Stimulated activated naive B cell treated with anti-CD40 and anti-IgM and Interleukin-4, amounts not matched to agents 10 μg/mL and 1 μg/mL and 100 μg/mL, for 72 hours (primary cell): ENCODE measurements around the gene TTC21B.

ENCODE experiments used
- ATAC-seq, 2 donors: fragments of 150-1000 bp; cut with Tn5 transposase; replicated peaks; 2 replicates each; pipeline ENCODE4 v1.10.0; 2021; ENCODE audit warnings: moderate library complexity in 1 of 2
- DNase-seq: peaks from one replicate; pipeline ENCODE4 v3.0.0; 2021
- H3K27ac Mint-ChIP-seq: one replicate; pipeline ENCODE4 v1.8.0; 2022; ENCODE audit warnings: mild to moderate bottlenecking, mixed read lengths
- H3K27me3 Mint-ChIP-seq, 2 donors: one replicate each; pipeline ENCODE4 v1.8.0; 2022; ENCODE audit warnings: mixed read lengths in 2 of 2
- H3K36me3 Mint-ChIP-seq, 2 donors: one replicate each; pipeline ENCODE4 v1.8.0; 2022; ENCODE audit warnings: mixed read lengths in 2 of 2, mild to moderate bottlenecking in 1 of 2
- H3K4me1 Mint-ChIP-seq, 2 donors: one replicate each; pipeline ENCODE4 v1.8.0; 2022; ENCODE audit warnings: mixed read lengths in 2 of 2, mild to moderate bottlenecking in 1 of 2
- H3K4me3 Mint-ChIP-seq, 2 donors: one replicate each; pipeline ENCODE4 v1.8.0; 2022; ENCODE audit warnings: mild to moderate bottlenecking in 2 of 2, mixed read lengths in 2 of 2, moderate library complexity in 1 of 2
- H3K9me3 Mint-ChIP-seq, 2 donors: one replicate each; pipeline ENCODE4 v1.8.0; 2022; ENCODE audit warnings: mixed read lengths in 2 of 2, mild to moderate bottlenecking in 1 of 2

Gene TTC21B

GRCh38 chr2:165889158-165889557 lies 64.4 kb downstream of the TTC21B start:
- H3K4me1 Mint-ChIP-seq = peaks cover 5 to 11% of the 10 kb centered on the region in 2 donors
- H3K27me3 Mint-ChIP-seq = no peaks in the 10 kb centered on the region
- H3K9me3 Mint-ChIP-seq = no peaks in the 10 kb centered on the region
- no peak for DNase-seq
- peak overlapping the region in 1 of 2 donors; percentile 1 for H3K4me3 Mint-ChIP-seq
- peaks cover 28 to 37% of the 10 kb centered on the region in 2 donors for H3K36me3 Mint-ChIP-seq
- peak; percentile 34 to 68 for ATAC-seq
- no peak overlapping the region for H3K27ac Mint-ChIP-seq

- peak in 1 of 2 donors; percentile 42 for ATAC-seq
- H3K36me3 Mint-ChIP-seq = peaks cover 21 to 35% of the 10 kb centered on the region in 2 donors
- H3K27ac Mint-ChIP-seq = no peak overlapping the region
- H3K4me1 Mint-ChIP-seq = peaks cover 5 to 11% of the 10 kb centered on the region in 2 donors
- H3K27me3 Mint-ChIP-seq = no peaks in the 10 kb centered on the region
- DNase-seq = no peak
- no peak overlapping the region for H3K4me3 Mint-ChIP-seq
- no peaks in the 10 kb centered on the region for H3K9me3 Mint-ChIP-seq
Measured at GRCh38 chr2:165888171-165888570, 65.4 kb downstream of the TTC21B start.

DNA sequence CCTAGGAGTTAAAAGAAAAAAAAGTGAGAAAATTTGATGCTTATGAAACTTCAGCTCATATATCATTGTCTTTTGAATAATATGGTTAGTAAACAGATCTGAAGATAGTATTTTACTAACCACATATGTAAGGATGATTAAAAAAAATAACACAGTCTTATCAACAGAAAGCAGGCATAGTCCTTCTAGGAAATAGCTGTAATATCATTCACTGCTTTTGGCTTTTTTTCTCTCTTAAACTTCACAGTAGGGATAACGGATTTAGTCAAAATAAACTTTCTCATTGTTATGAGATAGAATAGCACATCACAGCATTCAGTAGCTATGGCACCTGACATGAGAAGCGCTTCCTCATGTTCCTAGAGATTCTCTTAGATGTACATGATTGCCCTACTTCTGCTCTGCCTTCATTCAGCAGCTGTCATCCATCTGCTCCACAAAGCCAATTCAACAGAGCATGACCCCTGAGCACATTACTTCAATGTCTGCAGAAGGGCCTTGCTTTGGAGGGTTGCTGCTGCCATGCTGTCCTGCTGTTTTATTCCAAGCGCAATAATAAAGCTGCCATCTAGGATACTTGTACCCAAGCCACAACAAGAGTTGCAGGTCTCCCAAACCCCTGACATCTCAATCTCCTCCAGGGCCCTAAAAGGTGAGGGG lies 67.0 kb downstream of the TTC21B start:
- Mint-ChIP-seq H3K4me3 (no peak overlapping the region), H3K9me3 (no peaks in the 10 kb centered on the region), H3K36me3 (peaks cover 24 to 31% of the 10 kb centered on the region in 2 donors), H3K27ac (no peak overlapping the region), H3K4me1 (peaks cover 5 to 11% of the 10 kb centered on the region in 2 donors), H3K27me3 (no peaks in the 10 kb centered on the region)
- DNase-seq = no peak
- ATAC-seq = no peak

GRCh38 chr2:165877565-165878550 lies 75.7 kb downstream of the TTC21B start:
- ATAC-seq (no peak), DNase-seq (no peak)
- Mint-ChIP-seq H3K27ac (no peak overlapping the region), H3K4me1 (no peaks in the 10 kb centered on the region), H3K9me3 (no peaks in the 10 kb centered on the region), H3K36me3 (peaks cover 7 to 10% of the 10 kb centered on the region in 2 donors), H3K4me3 (no peak overlapping the region), H3K27me3 (no peaks in the 10 kb centered on the region)

GRCh38 chr2:165876712-165877111 lies 76.9 kb downstream of the TTC21B start:
- no peak for DNase-seq
- Mint-ChIP-seq H3K4me1 (no peaks in the 10 kb centered on the region), H3K27ac (no peak overlapping the region), H3K27me3 (no peaks in the 10 kb centered on the region), H3K36me3 (peaks cover 7% of the 10 kb centered on the region in 2 donors), H3K4me3 (no peak overlapping the region), H3K9me3 (no peaks in the 10 kb centered on the region)
- ATAC-seq = no peak

DNA sequence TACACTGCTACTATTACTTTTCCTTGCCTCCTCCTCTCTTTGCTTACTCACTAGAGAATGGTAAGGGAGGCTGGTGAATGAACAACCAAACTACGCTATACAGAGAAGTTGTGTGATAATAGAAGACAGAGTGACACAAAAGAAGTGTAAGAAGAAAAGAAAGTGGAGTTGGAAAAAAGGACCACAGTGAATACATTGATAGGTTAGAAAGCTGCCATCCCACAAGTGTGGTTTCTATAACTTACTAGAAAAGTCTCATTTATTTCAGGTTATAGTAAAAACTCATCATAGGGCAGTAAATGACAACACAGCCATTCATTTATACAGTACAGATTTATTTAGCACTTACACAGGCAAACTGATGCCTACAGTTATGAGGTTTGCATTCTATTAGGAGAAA lies 77.3 kb downstream of the TTC21B start:
- Mint-ChIP-seq H3K36me3 (peaks cover 4 to 5% of the 10 kb centered on the region in 2 donors), H3K9me3 (no peaks in the 10 kb centered on the region), H3K4me3 (no peak overlapping the region), H3K27me3 (no peaks in the 10 kb centered on the region), H3K4me1 (no peaks in the 10 kb centered on the region), H3K27ac (no peak overlapping the region)
- ATAC-seq (no peak), DNase-seq (no peak)

- peak; percentile 91 to 95 for ATAC-seq
- Mint-ChIP-seq H3K27me3 (no peaks in the 10 kb centered on the region), H3K4me1 (no peaks in the 10 kb centered on the region), H3K27ac (peak overlapping the region; percentile 37), H3K9me3 (no peaks in the 10 kb centered on the region), H3K36me3 (peaks cover 5 to 9% of the 10 kb centered on the region in 2 donors), H3K4me3 (no peak overlapping the region)
- DNase-seq = peak; percentile 13
Measured at GRCh38 chr2:165874445-165875039, 79.0 kb downstream of the TTC21B start.

- DNase-seq (no peak), ATAC-seq (no peak)
- Mint-ChIP-seq H3K27ac (no peak overlapping the region), H3K4me1 (no peaks in the 10 kb centered on the region), H3K27me3 (no peaks in the 10 kb centered on the region), H3K9me3 (no peaks in the 10 kb centered on the region), H3K4me3 (no peak overlapping the region), H3K36me3 (peaks cover 2 to 18% of the 10 kb centered on the region in 2 donors)
Measured at GRCh38 chr2:165872101-165872791, 81.3 kb downstream of the TTC21B start.

DNA sequence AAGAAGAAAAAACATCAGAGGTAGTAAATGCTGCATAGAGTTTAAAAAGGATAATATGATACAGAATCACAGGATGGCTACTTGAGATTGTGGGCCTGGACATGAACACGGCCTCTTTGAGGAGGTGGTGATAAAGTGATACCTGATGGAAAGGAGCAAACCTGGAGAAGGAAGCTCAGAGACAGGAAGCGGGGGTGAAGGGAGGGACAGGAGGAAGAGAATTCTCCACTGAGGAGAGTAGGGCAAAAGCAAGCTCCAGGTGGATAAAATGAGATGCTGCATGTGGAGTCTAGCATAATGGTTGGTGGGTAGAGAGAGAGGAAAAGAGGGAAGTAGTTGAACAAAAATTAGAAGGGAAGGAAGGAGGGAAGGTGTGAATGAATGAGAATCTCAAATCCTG lies 82.6 kb downstream of the TTC21B start:
- DNase-seq (no peak), ATAC-seq (no peak)
- Mint-ChIP-seq H3K4me3 (no peak overlapping the region), H3K36me3 (peaks cover 2 to 18% of the 10 kb centered on the region in 2 donors), H3K4me1 (no peaks in the 10 kb centered on the region), H3K27ac (no peak overlapping the region), H3K27me3 (no peaks in the 10 kb centered on the region), H3K9me3 (no peaks in the 10 kb centered on the region)

- Mint-ChIP-seq H3K27ac (no peak overlapping the region), H3K4me1 (no peaks in the 10 kb centered on the region)
Measured at GRCh38 chr2:165870346-165870745, 83.2 kb downstream of the TTC21B start.

GRCh38 chr2:165868211-165868610 lies 85.4 kb downstream of the TTC21B start:
- H3K4me3 Mint-ChIP-seq = no peak overlapping the region
- H3K27ac Mint-ChIP-seq = no peak overlapping the region

More at GRCh38 chr2:165870346-165870745, 83.2 kb downstream of the TTC21B start:
- Mint-ChIP-seq H3K4me3 (no peak overlapping the region), H3K27me3 (no peaks in the 10 kb centered on the region), H3K36me3 (peaks cover 2 to 21% of the 10 kb centered on the region in 2 donors), H3K9me3 (no peaks in the 10 kb centered on the region)
- ATAC-seq (no peak), DNase-seq (no peak)

GRCh38 chr2:165864296-165864695 lies 89.3 kb downstream of the TTC21B start:
- H3K27ac Mint-ChIP-seq = peak overlapping the region; percentile 15
- H3K4me1 Mint-ChIP-seq = peaks cover 6 to 12% of the 10 kb centered on the region in 2 donors
- peaks cover 3 to 12% of the 10 kb centered on the region in 2 donors for H3K9me3 Mint-ChIP-seq
- H3K27me3 Mint-ChIP-seq = no peaks in the 10 kb centered on the region
- H3K36me3 Mint-ChIP-seq = peaks cover 8 to 24% of the 10 kb centered on the region in 2 donors
- no peak for DNase-seq
- H3K4me3 Mint-ChIP-seq = no peak overlapping the region
- no peak for ATAC-seq

More at GRCh38 chr2:165868211-165868610, 85.4 kb downstream of the TTC21B start:
- Mint-ChIP-seq H3K27me3 (no peaks in the 10 kb centered on the region), H3K9me3 (no peaks in the 10 kb centered on the region), H3K36me3 (peaks cover 2 to 21% of the 10 kb centered on the region in 2 donors), H3K4me1 (peaks cover 6 to 12% of the 10 kb centered on the region in 2 donors)
- ATAC-seq (no peak), DNase-seq (no peak)

DNA sequence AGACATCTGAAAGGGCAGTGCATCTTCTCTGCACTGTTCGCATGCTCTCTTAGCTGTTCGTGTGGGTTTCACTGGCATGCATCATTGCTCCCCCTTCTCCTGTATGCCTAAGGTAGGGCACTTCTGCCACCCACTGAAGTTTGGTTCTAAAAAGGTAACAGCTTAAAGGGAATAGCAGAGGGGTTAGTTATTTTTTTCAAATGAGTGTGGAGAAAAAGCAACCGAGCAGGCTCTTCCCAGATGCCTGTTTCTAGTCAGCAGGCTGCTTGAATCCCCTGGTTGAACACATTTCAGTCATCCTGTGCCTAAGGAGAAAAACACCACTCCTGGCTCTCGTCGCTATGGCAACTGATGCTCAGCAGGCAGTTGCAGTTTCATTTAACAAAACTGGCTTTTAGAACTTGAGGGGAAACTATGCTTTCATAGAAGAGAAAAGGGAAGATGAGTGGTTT lies 89.7 kb downstream of the TTC21B start:
- Mint-ChIP-seq H3K27ac (peak overlapping the region; percentile 15), H3K4me3 (no peak overlapping the region), H3K27me3 (no peaks in the 10 kb centered on the region), H3K36me3 (peaks cover 9 to 23% of the 10 kb centered on the region in 2 donors), H3K4me1 (peaks cover 6 to 12% of the 10 kb centered on the region in 2 donors), H3K9me3 (peaks cover 3 to 12% of the 10 kb centered on the region in 2 donors)
- peak; percentile 99 for ATAC-seq
- DNase-seq = peak; percentile 15
